ENCODE measurements around the gene OTOA. TPM values are rescaled to one million over a fixed set of nuclear protein-coding genes. Genes with fewer than 3 reads are reported as not detected.

Gene OTOA
- total RNA-seq, 2 donors from 2014 or later = 0.26 TPM; not detected in 1

GRCh38 chr16:21701271-21701670 lies 37.5 kb downstream of the OTOA start:
- no peaks in the 10 kb centered on the region for H3K9me3 ChIP-seq
- intact Hi-C loops (cut with DNase I) = no loop called here
- TF ChIP-seq, protein P1, sequence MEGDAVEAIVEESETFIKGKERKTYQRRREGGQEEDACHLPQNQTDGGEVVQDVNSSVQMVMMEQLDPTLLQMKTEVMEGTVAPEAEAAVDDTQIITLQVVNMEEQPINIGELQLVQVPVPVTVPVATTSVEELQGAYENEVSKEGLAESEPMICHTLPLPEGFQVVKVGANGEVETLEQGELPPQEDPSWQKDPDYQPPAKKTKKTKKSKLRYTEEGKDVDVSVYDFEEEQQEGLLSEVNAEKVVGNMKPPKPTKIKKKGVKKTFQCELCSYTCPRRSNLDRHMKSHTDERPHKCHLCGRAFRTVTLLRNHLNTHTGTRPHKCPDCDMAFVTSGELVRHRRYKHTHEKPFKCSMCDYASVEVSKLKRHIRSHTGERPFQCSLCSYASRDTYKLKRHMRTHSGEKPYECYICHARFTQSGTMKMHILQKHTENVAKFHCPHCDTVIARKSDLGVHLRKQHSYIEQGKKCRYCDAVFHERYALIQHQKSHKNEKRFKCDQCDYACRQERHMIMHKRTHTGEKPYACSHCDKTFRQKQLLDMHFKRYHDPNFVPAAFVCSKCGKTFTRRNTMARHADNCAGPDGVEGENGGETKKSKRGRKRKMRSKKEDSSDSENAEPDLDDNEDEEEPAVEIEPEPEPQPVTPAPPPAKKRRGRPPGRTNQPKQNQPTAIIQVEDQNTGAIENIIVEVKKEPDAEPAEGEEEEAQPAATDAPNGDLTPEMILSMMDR (IDR thresholded peaks at IDR 0.05) = no peak
- no peak for TF ChIP-seq POLR2A (IDR thresholded peaks at IDR 0.05)
- H3K4me3 ChIP-seq = no peak overlapping the region
- 41 to 62% methylated on average over 2 of the region's 2 CpGs for WGBS, 2 donors
- H3K27ac ChIP-seq = no peak overlapping the region
- no peaks in the 10 kb centered on the region for H3K36me3 ChIP-seq (replicated peaks in 1 of 2; ENCODE audit: insufficient read depth in 1 of 2, low read depth in 2 of 2)
- no peaks in the 10 kb centered on the region for H3K4me1 ChIP-seq
- H3K27me3 ChIP-seq = no peaks in the 10 kb centered on the region
- ATAC-seq = no peak
- DNase-seq = no peak

DNA sequence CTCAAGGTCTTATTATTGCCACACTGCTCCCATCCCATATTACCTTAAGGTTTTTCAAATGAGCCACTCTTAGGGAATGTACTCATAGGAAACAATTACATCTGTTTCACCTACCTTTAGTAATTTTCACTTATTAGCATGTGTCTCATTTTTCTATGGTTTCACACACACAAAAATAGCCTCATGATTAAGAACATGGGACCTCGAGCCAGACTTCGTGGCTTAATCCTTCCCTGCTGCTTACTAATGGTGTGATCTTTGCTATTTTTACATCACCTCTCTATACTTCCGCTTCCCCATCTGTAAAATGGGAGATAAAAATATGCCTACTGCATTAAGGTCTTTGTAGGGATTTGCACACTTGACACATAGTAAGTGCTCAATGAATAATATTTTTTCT lies 38.5 kb downstream of the OTOA start:
- intact Hi-C loops (cut with DNase I) = no loop called here
- no peaks in the 10 kb centered on the region for H3K9me3 ChIP-seq
- TF ChIP-seq POLR2A (IDR thresholded peaks at IDR 0.05) = no peak
- TF ChIP-seq, protein P1 (IDR thresholded peaks at IDR 0.05) = no peak
- no peak overlapping the region for H3K27ac ChIP-seq
- DNase-seq (no peak), ATAC-seq (no peak)
- H3K4me3 ChIP-seq = no peak overlapping the region
- H3K4me1 ChIP-seq = no peaks in the 10 kb centered on the region
- WGBS, 2 donors = 58 to 64% methylated on average over 3 of the region's 3 CpGs
- H3K36me3 ChIP-seq (replicated peaks in 1 of 2; ENCODE audit: insufficient read depth in 1 of 2, low read depth in 2 of 2) = no peaks in the 10 kb centered on the region
- no peaks in the 10 kb centered on the region for H3K27me3 ChIP-seq

DNA sequence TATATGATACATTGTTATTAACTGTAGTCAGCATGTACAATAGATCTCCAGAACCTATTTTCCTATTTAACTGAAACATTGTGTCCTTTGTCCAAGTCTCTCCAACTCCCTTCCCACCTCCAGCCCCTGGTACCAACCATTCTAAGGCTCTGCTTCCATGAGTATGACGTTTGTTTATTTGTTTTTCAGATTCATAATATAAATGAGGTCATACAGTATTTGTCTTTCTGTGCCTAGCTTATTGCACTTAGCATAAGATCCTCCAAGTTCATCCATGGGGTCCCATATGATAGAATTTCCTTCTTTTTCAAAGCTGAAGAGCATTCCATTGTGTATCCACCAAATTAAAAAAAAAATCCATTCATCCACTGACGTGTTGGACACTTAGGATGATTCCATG lies 39.4 kb downstream of the OTOA start:
- intact Hi-C loops (cut with DNase I) = no loop called here
- no peaks in the 10 kb centered on the region for H3K36me3 ChIP-seq (replicated peaks in 1 of 2; ENCODE audit: insufficient read depth in 1 of 2, low read depth in 2 of 2)
- 18 to 31% methylated on average over 2 of the region's 2 CpGs for WGBS, 2 donors
- no peak for TF ChIP-seq POLR2A (IDR thresholded peaks at IDR 0.05)
- TF ChIP-seq, protein P1 (IDR thresholded peaks at IDR 0.05) = no peak
- no peaks in the 10 kb centered on the region for H3K27me3 ChIP-seq
- H3K4me3 ChIP-seq = no peak overlapping the region
- H3K9me3 ChIP-seq = no peaks in the 10 kb centered on the region
- ATAC-seq (no peak), DNase-seq (no peak)
- no peak overlapping the region for H3K27ac ChIP-seq
- no peaks in the 10 kb centered on the region for H3K4me1 ChIP-seq

DNA sequence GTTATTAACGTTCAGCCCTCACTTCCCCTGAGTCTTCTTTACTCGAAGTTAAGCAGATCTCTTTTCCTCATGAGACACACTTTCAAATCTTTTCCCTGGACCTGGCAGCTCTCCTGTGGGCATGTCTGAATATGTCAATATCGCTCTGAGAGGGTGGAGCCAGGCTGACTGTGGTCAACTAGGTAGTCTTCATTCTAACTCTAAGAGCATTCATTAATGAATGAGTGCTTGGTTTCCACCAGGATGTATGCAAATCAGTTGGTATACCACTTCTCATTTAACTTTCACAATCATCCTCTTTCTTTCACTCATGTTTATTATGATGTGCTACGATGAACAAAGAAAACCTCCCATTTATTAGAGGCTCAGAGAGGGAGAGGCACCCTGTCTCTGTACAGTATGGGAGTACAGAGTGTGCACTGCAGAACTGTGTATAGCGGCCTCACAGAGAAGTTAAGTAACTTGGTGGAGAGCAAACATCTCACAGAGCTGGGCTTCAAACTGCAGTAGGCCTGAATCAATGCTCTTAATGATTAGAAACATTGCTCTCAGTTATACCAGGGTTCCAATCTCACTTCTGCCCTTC lies 39.9 kb downstream of the OTOA start:
- TF ChIP-seq POLR2A (IDR thresholded peaks at IDR 0.05) = no peak
- TF ChIP-seq, protein P1 (IDR thresholded peaks at IDR 0.05) = no peak
- no peak overlapping the region for H3K4me3 ChIP-seq
- no peaks in the 10 kb centered on the region for H3K36me3 ChIP-seq (replicated peaks in 1 of 2; ENCODE audit: insufficient read depth in 1 of 2, low read depth in 2 of 2)
- intact Hi-C loops (cut with DNase I) = no loop called here
- H3K27ac ChIP-seq = no peak overlapping the region
- no peaks in the 10 kb centered on the region for H3K27me3 ChIP-seq
- WGBS, 2 donors = 55 to 61% methylated on average over 5 of the region's 5 CpGs
- no peak for ATAC-seq
- H3K9me3 ChIP-seq = no peaks in the 10 kb centered on the region
- no peak for DNase-seq
- no peaks in the 10 kb centered on the region for H3K4me1 ChIP-seq

DNA sequence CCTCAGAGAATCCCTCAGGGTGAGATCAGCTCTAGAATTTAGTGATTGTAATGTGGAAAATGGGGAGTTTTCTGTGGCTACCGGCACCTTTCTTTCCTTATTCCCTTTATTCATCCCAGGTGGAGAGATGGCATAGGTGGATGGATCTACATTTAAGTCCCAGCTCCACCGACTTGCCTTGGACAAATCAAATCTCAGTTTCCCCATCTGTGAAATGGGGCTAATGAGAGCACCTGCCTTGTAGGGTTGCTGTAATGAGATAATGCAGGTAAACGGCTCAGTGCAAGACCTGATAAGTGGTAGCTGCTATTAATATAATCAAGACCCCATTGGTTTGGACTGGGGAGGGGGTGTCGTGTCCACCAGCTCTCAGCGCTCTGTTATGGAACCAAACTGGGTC lies 40.5 kb downstream of the OTOA start:
- DNase-seq (no peak), ATAC-seq (no peak)
- intact Hi-C loops (cut with DNase I) = no loop called here
- Histone ChIP-seq H3K36me3 (replicated peaks in 1 of 2; ENCODE audit: insufficient read depth in 1 of 2, low read depth in 2 of 2) (no peaks in the 10 kb centered on the region), H3K4me3 (no peak overlapping the region), H3K27me3 (no peaks in the 10 kb centered on the region), H3K9me3 (no peaks in the 10 kb centered on the region), H3K27ac (no peak overlapping the region), H3K4me1 (no peaks in the 10 kb centered on the region)
- TF ChIP-seq, protein P1 (IDR thresholded peaks at IDR 0.05) = no peak
- TF ChIP-seq POLR2A (IDR thresholded peaks at IDR 0.05) = no peak
- WGBS, 2 donors = 78 to 80% methylated on average over 5 of the region's 5 CpGs

All from body of pancreas (tissue), 4 donors.